BLaER1 (cell line): ENCODE data around the gene SHROOM3.

Source experiments
- H3K27ac ChIP-seq: shearing (Covaris generic); formaldehyde crosslinking; 2 replicates; pipeline ENCODE4 v1.8.1; 2022
- H3K27me3 ChIP-seq: shearing (Covaris generic); formaldehyde crosslinking; 2 replicates; pipeline ENCODE4 v1.8.1; 2022
- H3K36me3 ChIP-seq: shearing (Covaris generic); formaldehyde crosslinking; 2 replicates; pipeline ENCODE4 v1.8.1; 2022
- H3K4me1 ChIP-seq: shearing (Covaris generic); formaldehyde crosslinking; 2 replicates; pipeline ENCODE4 v1.8.1; 2022
- H3K4me2 ChIP-seq: shearing (Covaris generic); formaldehyde crosslinking; 2 replicates; pipeline ENCODE4 v1.8.1; 2022
- H3K4me3 ChIP-seq: shearing (Covaris generic); formaldehyde crosslinking; 2 replicates; pipeline ENCODE4 v1.8.1; 2022
- H3K9ac ChIP-seq: shearing (Covaris generic); formaldehyde crosslinking; 2 replicates; pipeline ENCODE4 v1.8.1; 2022
- H3K9me3 ChIP-seq: shearing (Covaris generic); formaldehyde crosslinking; 2 replicates; pipeline ENCODE4 v1.8.1; 2022
- H4K20me1 ChIP-seq: shearing (Covaris generic); formaldehyde crosslinking; 2 replicates; pipeline ENCODE4 v1.8.1; 2022
- Cebpa-rat ChIP-seq: shearing (Covaris generic); IDR thresholded peaks from 2 replicates; pipeline ENCODE4 v1.8.1; 2022

The SHROOM3 gene

DNA sequence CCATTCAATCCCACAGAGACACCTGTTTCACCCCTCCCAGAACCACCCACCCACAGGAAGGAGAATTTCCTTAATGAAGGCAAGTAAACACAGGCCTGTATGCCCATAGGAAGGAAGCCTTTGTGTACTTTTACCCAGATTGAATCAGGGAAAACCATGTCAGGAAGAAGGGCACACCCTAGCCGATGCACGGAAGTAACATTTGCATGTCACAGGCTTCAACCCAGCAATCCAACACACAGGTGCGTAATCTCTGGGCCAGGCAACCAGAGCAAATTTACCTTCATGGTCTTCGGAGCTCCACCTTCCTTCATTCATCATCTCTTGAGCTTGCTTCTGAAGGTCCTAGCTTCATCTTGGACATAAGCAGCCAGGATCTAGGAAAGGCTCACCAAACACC is 206.3 kb downstream of the SHROOM3 start:
- Histone ChIP-seq H3K27me3 (no peaks in the 10 kb centered on the region), H4K20me1 (no peaks in the 10 kb centered on the region), H3K27ac (no peak overlapping the region), H3K36me3 (no peaks in the 10 kb centered on the region), H3K4me3 (no peak overlapping the region), H3K4me1 (peaks cover 20% of the 10 kb centered on the region), H3K4me2 (peak overlapping the region; percentile 62), H3K9ac (no peak overlapping the region), H3K9me3 (0 out of 2 replicates have a peak, but pooled peaks cover 4% of the 10 kb centered on the region)
- TF ChIP-seq Cebpa-rat = no peak

DNA sequence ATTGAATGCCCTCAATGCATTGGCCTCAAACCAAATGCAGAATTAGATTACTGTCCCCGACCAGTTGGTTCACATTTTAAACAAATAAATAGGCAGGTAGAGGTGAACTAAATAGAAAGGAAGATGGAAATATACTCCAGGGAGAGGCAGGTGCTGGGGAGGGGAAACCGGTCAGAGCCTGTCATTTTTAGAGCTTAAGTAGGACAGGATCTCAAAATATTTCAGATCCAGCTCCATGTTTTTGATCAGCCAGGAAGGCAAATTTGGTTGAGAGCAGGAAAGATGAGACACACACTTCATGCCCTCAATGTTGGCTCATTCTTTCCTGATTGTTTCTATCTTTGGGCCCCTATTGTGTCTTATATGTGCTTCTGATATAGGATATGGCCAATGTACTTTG is 206.7 kb downstream of the SHROOM3 start:
- no peak overlapping the region for H3K27ac ChIP-seq
- H3K27me3 ChIP-seq = no peaks in the 10 kb centered on the region
- no peaks in the 10 kb centered on the region for H4K20me1 ChIP-seq
- H3K36me3 ChIP-seq = no peaks in the 10 kb centered on the region
- peak overlapping the region; percentile 62 for H3K4me2 ChIP-seq
- TF ChIP-seq Cebpa-rat = no peak
- peaks cover 20% of the 10 kb centered on the region for H3K4me1 ChIP-seq
- no peak overlapping the region for H3K4me3 ChIP-seq
- H3K9me3 ChIP-seq = 0 out of 2 replicates have a peak, but pooled peaks cover 4% of the 10 kb centered on the region
- H3K9ac ChIP-seq = no peak overlapping the region

DNA sequence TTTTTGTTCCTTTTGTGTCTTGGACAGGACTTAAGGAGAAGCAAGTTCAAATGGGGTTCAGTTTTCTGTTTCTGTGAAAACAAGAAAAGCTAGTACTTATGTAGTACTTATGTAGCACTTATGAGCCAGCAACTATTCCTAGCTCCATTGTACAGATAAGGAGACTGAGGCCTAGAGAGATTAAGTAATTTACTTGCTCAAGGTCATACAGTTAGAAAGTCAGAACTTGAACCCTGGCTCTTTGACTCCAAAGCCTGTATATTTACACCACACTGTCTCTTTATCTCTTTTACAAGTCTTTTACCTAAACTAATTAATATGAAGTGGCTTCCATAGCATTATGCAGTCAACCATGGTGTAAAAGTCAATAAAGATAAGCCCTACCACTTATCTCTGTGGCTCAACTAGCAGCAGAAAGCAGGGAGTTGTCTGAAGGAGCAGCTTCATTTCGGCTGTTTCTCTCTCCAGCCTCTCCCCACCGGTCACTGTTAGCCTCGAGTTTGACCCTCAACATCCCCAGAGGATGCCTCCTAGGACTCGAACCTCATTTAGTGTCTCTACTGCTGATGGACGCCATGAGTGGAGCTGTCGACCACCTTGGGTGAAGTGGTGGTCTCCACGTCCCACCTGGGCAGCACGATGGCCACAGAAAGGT is 209.9 kb downstream of the SHROOM3 start:
- H3K4me1 ChIP-seq = peaks cover 20% of the 10 kb centered on the region
- no peak overlapping the region for H3K4me2 ChIP-seq
- H3K9me3 ChIP-seq = no peaks in the 10 kb centered on the region
- no peak overlapping the region for H3K9ac ChIP-seq
- H3K36me3 ChIP-seq = no peaks in the 10 kb centered on the region
- no peaks in the 10 kb centered on the region for H4K20me1 ChIP-seq
- no peak overlapping the region for H3K27ac ChIP-seq
- H3K4me3 ChIP-seq = no peak overlapping the region
- H3K27me3 ChIP-seq = no peaks in the 10 kb centered on the region
- no peak for TF ChIP-seq Cebpa-rat

DNA sequence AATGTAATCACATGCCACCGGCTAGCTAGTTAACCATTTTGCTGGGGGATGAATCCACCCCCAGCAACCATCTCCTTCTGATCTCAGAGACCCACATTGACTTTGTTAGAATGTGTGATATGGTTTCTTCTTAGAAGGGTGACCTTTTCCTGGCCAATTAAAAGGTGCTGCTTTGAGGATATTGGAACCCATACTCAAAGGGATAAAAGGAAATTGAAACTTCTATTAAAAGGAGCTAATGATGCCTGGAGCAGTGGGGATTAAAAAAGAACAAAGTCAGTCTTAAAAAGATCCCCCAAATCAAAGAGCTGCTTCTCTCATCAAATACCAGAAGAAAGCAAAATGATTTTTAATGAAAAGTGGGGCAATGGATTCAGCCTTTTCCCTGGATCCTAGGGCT is 214.1 kb downstream of the SHROOM3 start:
- no peak overlapping the region for H3K4me3 ChIP-seq
- no peaks in the 10 kb centered on the region for H4K20me1 ChIP-seq
- TF ChIP-seq Cebpa-rat = no peak
- H3K4me2 ChIP-seq = no peak overlapping the region
- no peaks in the 10 kb centered on the region for H3K4me1 ChIP-seq
- no peak overlapping the region for H3K27ac ChIP-seq
- H3K36me3 ChIP-seq = no peaks in the 10 kb centered on the region
- no peaks in the 10 kb centered on the region for H3K27me3 ChIP-seq
- H3K9me3 ChIP-seq = 0 out of 2 replicates have a peak, but pooled peaks cover 5% of the 10 kb centered on the region
- H3K9ac ChIP-seq = no peak overlapping the region

DNA sequence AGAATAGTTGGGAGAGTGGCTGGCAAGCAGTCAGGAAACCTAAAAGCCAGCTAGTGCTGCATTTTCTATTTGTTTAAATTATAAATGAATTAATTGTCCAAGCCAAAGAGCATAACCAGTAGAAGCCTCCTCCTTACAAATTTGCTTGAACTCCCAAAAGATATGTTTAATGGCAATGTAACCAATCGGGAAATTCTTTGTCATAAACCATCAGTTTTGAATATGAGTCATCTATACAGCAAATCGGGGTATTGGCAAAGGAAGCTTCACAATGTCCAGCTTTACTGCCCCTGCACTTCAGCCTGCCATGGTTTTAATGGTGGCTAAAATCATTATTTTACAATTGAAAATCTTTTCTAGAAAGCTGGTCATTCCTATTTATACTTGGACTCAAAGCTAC is 216.6 kb downstream of the SHROOM3 start:
- H3K9me3 ChIP-seq = 0 out of 2 replicates have a peak, but pooled peaks cover 5% of the 10 kb centered on the region
- H3K4me3 ChIP-seq = no peak overlapping the region
- H3K4me1 ChIP-seq = no peaks in the 10 kb centered on the region
- no peak overlapping the region for H3K9ac ChIP-seq
- H3K36me3 ChIP-seq = no peaks in the 10 kb centered on the region
- no peaks in the 10 kb centered on the region for H4K20me1 ChIP-seq
- H3K27ac ChIP-seq = no peak overlapping the region
- H3K27me3 ChIP-seq = no peaks in the 10 kb centered on the region
- H3K4me2 ChIP-seq = no peak overlapping the region
- no peak for TF ChIP-seq Cebpa-rat

DNA sequence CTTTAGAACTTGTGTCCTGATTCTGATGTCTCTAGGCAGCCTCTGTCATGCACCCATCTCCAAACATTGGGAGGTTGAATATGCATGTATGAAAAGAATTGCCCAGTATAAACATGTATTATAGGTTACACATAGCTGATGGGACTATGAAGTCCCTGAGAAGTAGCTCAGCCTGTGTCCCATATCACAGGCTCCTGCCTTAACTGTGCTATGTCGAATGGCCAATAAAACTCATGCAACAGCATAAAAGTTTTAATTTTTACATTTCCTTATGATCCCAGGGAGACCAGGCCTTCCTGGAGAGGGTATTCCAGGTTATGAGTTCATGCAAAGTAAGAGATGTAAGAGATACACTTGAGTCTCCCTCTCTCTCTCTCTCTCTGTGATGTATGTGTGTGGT is 217.4 kb downstream of the SHROOM3 start:
- Histone ChIP-seq H3K9ac (no peak overlapping the region), H3K4me2 (no peak overlapping the region), H4K20me1 (no peaks in the 10 kb centered on the region), H3K9me3 (0 out of 2 replicates have a peak, but pooled peaks cover 5% of the 10 kb centered on the region), H3K4me1 (no peaks in the 10 kb centered on the region), H3K36me3 (no peaks in the 10 kb centered on the region), H3K27me3 (no peaks in the 10 kb centered on the region), H3K27ac (no peak overlapping the region), H3K4me3 (no peak overlapping the region)
- no peak for TF ChIP-seq Cebpa-rat

DNA sequence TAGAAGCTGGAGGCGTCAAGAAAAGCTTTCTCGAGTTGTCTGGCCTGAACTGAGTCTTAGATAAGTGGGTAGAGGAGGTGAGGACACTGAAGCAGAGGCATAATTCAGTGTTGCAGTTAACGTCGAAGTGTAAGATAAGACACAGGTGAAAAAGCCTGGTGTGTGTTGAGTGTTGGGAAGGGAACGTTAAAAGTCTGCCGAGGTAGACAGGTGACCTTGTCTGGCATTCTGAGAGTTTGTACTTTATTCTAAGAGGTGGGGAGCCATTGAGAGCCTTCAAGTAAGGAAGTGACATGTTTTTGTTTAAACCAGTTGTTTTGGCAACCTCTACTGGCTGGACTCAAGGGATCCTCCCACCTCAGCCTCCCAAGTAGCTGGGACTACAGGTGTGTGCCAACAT is 219.1 kb downstream of the SHROOM3 start:
- Histone ChIP-seq H3K36me3 (no peaks in the 10 kb centered on the region), H4K20me1 (no peaks in the 10 kb centered on the region), H3K4me1 (peaks cover 15% of the 10 kb centered on the region), H3K27ac (no peak overlapping the region), H3K4me2 (no peak overlapping the region), H3K4me3 (no peak overlapping the region), H3K9me3 (0 out of 2 replicates have a peak, but pooled peaks cover 5% of the 10 kb centered on the region), H3K9ac (no peak overlapping the region), H3K27me3 (no peaks in the 10 kb centered on the region)
- TF ChIP-seq Cebpa-rat = no peak

DNA sequence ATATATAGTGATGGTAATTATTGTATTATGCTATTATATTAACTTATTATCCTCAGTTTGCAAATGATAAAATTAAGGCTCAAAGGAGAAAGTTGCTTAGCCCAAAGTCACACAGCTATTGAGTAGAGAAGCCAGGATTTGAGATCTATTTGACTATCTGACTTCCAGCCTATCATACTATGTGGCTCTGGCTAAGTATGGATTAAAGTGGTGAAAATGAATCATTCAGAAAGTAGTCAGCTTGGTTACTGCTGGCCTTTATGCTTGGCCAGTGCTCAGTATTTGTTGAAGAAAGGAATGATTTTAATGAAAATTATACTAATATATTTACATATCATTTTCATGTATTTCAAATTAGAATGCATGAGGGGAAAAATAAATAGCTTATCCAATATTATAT is 219.8 kb downstream of the SHROOM3 start:
- no peak overlapping the region for H3K4me2 ChIP-seq
- no peak for TF ChIP-seq Cebpa-rat
- no peaks in the 10 kb centered on the region for H4K20me1 ChIP-seq
- no peak overlapping the region for H3K4me3 ChIP-seq
- H3K27ac ChIP-seq = no peak overlapping the region
- no peaks in the 10 kb centered on the region for H3K36me3 ChIP-seq
- H3K9me3 ChIP-seq = 0 out of 2 replicates have a peak, but pooled peaks cover 5% of the 10 kb centered on the region
- H3K27me3 ChIP-seq = no peaks in the 10 kb centered on the region
- no peak overlapping the region for H3K9ac ChIP-seq
- H3K4me1 ChIP-seq = peaks cover 16% of the 10 kb centered on the region

DNA sequence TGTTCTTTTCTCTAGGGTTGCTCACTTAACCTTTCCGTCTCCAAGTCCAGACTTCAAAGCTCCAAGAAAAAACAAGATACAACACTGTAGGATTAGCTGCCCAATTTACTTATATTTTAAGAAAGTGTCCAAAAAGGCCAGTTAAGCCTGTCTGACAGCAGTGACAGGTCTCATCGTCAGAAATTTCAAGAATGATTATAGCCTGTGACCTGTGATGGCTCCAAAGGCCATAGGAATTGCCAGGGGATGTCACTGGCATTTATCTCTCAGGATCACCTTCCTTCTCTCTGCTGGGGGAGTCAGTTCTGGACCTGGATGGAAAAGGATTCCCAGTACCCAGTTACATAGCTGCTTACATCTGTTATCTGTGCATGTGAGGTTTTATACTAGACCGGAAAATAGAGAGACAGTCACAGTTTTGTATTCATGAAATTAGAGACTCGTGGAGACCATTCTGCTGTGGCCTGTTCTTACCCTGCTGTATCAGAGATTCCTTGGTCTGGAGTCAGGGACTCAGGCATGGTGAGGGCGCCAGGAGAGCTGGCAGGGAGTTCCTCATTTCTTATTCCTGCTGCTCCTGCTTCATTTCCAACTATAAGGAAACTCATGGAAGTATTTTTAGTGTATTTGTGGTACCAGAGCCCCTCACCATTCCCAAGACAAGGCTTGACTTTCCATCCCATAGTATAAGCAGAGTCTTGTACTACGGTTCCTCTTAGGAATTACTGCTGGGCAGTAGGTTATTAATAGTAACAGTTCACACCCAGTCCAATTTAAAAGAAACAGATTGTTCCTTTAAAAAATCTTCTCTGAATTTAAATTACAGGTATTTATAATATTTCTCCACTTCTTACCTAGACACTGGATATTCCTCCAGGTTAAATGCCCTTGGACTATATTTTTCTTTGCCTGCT is 220.8 kb downstream of the SHROOM3 start:
- no peak overlapping the region for H3K4me2 ChIP-seq
- H3K27me3 ChIP-seq = no peaks in the 10 kb centered on the region
- no peaks in the 10 kb centered on the region for H4K20me1 ChIP-seq
- no peaks in the 10 kb centered on the region for H3K36me3 ChIP-seq
- TF ChIP-seq Cebpa-rat = no peak
- no peak overlapping the region for H3K9ac ChIP-seq
- peaks cover 16% of the 10 kb centered on the region for H3K4me1 ChIP-seq
- H3K9me3 ChIP-seq = no peaks in the 10 kb centered on the region
- H3K27ac ChIP-seq = no peak overlapping the region
- H3K4me3 ChIP-seq = no peak overlapping the region

DNA sequence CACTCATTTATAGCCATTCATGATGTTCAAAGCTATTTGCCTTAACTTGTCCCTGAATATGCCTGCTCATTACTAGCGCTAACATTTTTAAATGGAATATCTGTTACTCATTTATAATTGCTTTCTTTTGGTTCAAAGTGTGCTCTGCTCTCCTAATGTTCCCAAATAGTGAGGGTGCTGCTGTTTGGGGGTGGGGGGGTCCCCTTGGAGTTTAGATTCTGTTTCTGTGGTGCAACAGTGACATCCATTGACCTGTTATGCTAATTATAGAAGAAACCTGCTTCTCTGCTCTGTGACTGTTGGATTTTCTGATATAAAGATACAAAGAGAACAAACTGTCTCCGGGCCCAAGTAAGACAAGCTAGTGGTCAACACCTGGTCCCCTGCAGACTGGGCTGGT is 222.4 kb downstream of the SHROOM3 start:
- no peak overlapping the region for H3K9ac ChIP-seq
- H3K27me3 ChIP-seq = no peaks in the 10 kb centered on the region
- H3K27ac ChIP-seq = no peak overlapping the region
- no peaks in the 10 kb centered on the region for H4K20me1 ChIP-seq
- no peaks in the 10 kb centered on the region for H3K36me3 ChIP-seq
- TF ChIP-seq Cebpa-rat = no peak
- peaks cover 16% of the 10 kb centered on the region for H3K4me1 ChIP-seq
- no peaks in the 10 kb centered on the region for H3K9me3 ChIP-seq
- H3K4me2 ChIP-seq = no peak overlapping the region
- H3K4me3 ChIP-seq = no peak overlapping the region
